ENCODE measurements around the gene TMIGD1.

Gene TMIGD1

GRCh38 chr17:30333503-30334360 lies at the start of gene TMIGD1:
TMIGD1 (minus strand) TSS chr17:30334057; CDS start chr17:30332133, 1,924 bp downstream.
- no peak for DNase-seq (ENCODE audit: low read depth in 1 of 2, low spot score in 1 of 2)

- DNase-seq (ENCODE audit: low read depth in 1 of 2, low spot score in 1 of 2): no peak
Measured at GRCh38 chr17:30382345-30382744, 48.5 kb upstream of the TMIGD1 start.

GRCh38 chr17:30381340-30381659 lies 47.4 kb upstream of the TMIGD1 start:
- no peak for DNase-seq (ENCODE audit: low read depth in 1 of 2, low spot score in 1 of 2)

GRCh38 chr17:30380643-30381339 lies 46.9 kb upstream of the TMIGD1 start:
- no peak for DNase-seq (ENCODE audit: low read depth in 1 of 2, low spot score in 1 of 2)

- DNase-seq (ENCODE audit: low read depth in 1 of 2, low spot score in 1 of 2): no peak
Measured at GRCh38 chr17:30379903-30380381, 46.1 kb upstream of the TMIGD1 start.

- DNase-seq (ENCODE audit: low read depth in 1 of 2, low spot score in 1 of 2): no peak
Measured at GRCh38 chr17:30379303-30379902, 45.5 kb upstream of the TMIGD1 start.

GRCh38 chr17:30378825-30379302 lies 45.0 kb upstream of the TMIGD1 start, which contains the start of gene CPD:
CPD (plus strand) TSS chr17:30378927; CDS start chr17:30378981, 54 bp downstream.
- DNase-seq (ENCODE audit: low read depth in 1 of 2, low spot score in 1 of 2): peak; percentile 94 to 96

- DNase-seq (ENCODE audit: low read depth in 1 of 2, low spot score in 1 of 2): peak; percentile 23 to 39
Measured at GRCh38 chr17:30378241-30378824, 44.5 kb upstream of the TMIGD1 start.

- no peak for DNase-seq (ENCODE audit: low read depth in 1 of 2, low spot score in 1 of 2)
Measured at GRCh38 chr17:30377574-30378240, 43.9 kb upstream of the TMIGD1 start.

GRCh38 chr17:30376621-30377452 lies 43.0 kb upstream of the TMIGD1 start:
- no peak for DNase-seq (ENCODE audit: low read depth in 1 of 2, low spot score in 1 of 2)

- no peak for DNase-seq (ENCODE audit: low read depth in 1 of 2, low spot score in 1 of 2)
Measured at GRCh38 chr17:30375661-30376060, 41.8 kb upstream of the TMIGD1 start.

- DNase-seq (ENCODE audit: low read depth in 1 of 2, low spot score in 1 of 2): no peak
Measured at GRCh38 chr17:30372755-30373154, 38.9 kb upstream of the TMIGD1 start.

- DNase-seq (ENCODE audit: low read depth in 1 of 2, low spot score in 1 of 2): no peak
Measured at GRCh38 chr17:30369995-30370394, 36.1 kb upstream of the TMIGD1 start.

- DNase-seq (ENCODE audit: low read depth in 1 of 2, low spot score in 1 of 2): no peak
Measured at GRCh38 chr17:30368912-30369720, 35.3 kb upstream of the TMIGD1 start.

GRCh38 chr17:30366536-30366935 lies 32.7 kb upstream of the TMIGD1 start:
- DNase-seq (ENCODE audit: low read depth in 1 of 2, low spot score in 1 of 2): no peak

GRCh38 chr17:30363715-30364202 lies 29.9 kb upstream of the TMIGD1 start:
- DNase-seq (ENCODE audit: low read depth in 1 of 2, low spot score in 1 of 2): peak; percentile 34 to 73

- DNase-seq (ENCODE audit: low read depth in 1 of 2, low spot score in 1 of 2): no peak
Measured at GRCh38 chr17:30361766-30362279, 28.0 kb upstream of the TMIGD1 start.

GRCh38 chr17:30360086-30360808 lies 26.4 kb upstream of the TMIGD1 start:
- DNase-seq (ENCODE audit: low read depth in 1 of 2, low spot score in 1 of 2): no peak
